IMR-90 (cell line): Measurements from ENCODE around the gene CD1D. TPM values are rescaled to one million over a fixed set of nuclear protein-coding genes. Genes with fewer than 3 reads are reported as not detected.

Experiments used
- ATAC-seq: fragments of 200-7000 bp; cut with Tn5 transposase; 2 replicates; pipeline ENCODE4 v1.9.1; 2020; ENCODE audit warnings: low read depth, mild to moderate bottlenecking, moderate library complexity
- BruUV-seq: library from RNA; stranded (reverse); fragments of 400-500 nt; replicated peaks from 2 replicates; lab custom pipeline; 2021; lab: Mats Ljungman, UMichigan
- CTCF ChIA-PET: fragments of 300-600 bp; formaldehyde crosslinking; extraction: SDS; loops from one replicate; lab custom pipeline; 2021; ENCODE audit warnings: antibody characterized with exemption; lab: Yijun Ruan, JAX
- POLR2A ChIA-PET: fragments of 300-600 bp; sonication (Branson Sonifier 250); formaldehyde crosslinking; loops from one replicate; lab custom pipeline; 2022; ENCODE audit warnings: antibody characterized with exemption; ENCODE audit not compliant: unreplicated experiment; lab: Charles Lee
- DNase-seq: peaks from one replicate; pipeline ENCODE4 v3.0.0; 2013
- H2AFZ ChIP-seq: replicated peaks from 2 replicates; pipeline ENCODE3; 2013; ENCODE audit warnings: low read length, mild to moderate bottlenecking; ENCODE audit not compliant: poor library complexity
- H2AK5ac ChIP-seq: 2 replicates; pipeline ENCODE4 v1.6.1; 2013; ENCODE audit warnings: low read depth, low read length, inconsistent platforms
- H2AK9ac ChIP-seq: replicated peaks from 2 replicates; pipeline ENCODE3; 2013; ENCODE audit warnings: mild to moderate bottlenecking, low read depth, low read length, moderate library complexity; ENCODE audit not compliant: poor library complexity
- H2BK120ac ChIP-seq: 2 replicates; pipeline ENCODE4 v1.6.1; 2013; ENCODE audit warnings: low read depth, low read length, inconsistent platforms
- H2BK15ac ChIP-seq: 3 replicates; pipeline ENCODE4 v1.6.1; 2013; ENCODE audit warnings: low read depth, low read length, inconsistent platforms
- H2BK20ac ChIP-seq: 2 replicates; pipeline ENCODE4 v1.6.1; 2013; ENCODE audit warnings: low read depth, mild to moderate bottlenecking, inconsistent platforms, low read length, moderate library complexity
- H2BK5ac ChIP-seq: 2 replicates; pipeline ENCODE4 v1.6.1; 2013; ENCODE audit warnings: mild to moderate bottlenecking, low read depth, low read length, inconsistent platforms; ENCODE audit not compliant: poor library complexity, severe bottlenecking
- H3K14ac ChIP-seq: replicated peaks from 2 replicates; pipeline ENCODE4 v1.6.1; 2013; ENCODE audit warnings: low read depth, low read length, inconsistent platforms
- H3K18ac ChIP-seq: 2 replicates; pipeline ENCODE4 v1.6.1; 2013; ENCODE audit warnings: low read depth, low read length, control low read depth
- H3K23ac ChIP-seq: 2 replicates; pipeline ENCODE4 v1.6.1; 2013; ENCODE audit warnings: low read depth, low read length, inconsistent platforms
- H3K27ac ChIP-seq: 2 replicates; pipeline ENCODE4 v1.5.1; 2013; ENCODE audit warnings: mild to moderate bottlenecking, control low read depth, low read length; ENCODE audit not compliant: insufficient read depth
- H3K27me3 ChIP-seq: 2 replicates; pipeline ENCODE4 v1.6.1; 2013; ENCODE audit warnings: low read length; ENCODE audit not compliant: control insufficient read depth, insufficient read depth
- H3K36me3 ChIP-seq: 2 replicates; pipeline ENCODE4 v1.6.1; 2013; ENCODE audit warnings: low read length, mixed read lengths; ENCODE audit not compliant: control insufficient read depth, insufficient read depth
- H3K4ac ChIP-seq: 2 replicates; pipeline ENCODE4 v1.6.1; 2013; ENCODE audit warnings: low read depth, low read length, inconsistent platforms
- H3K4me1 ChIP-seq: 2 replicates; pipeline ENCODE4 v1.6.1; 2013; ENCODE audit warnings: low read length, mixed read lengths; ENCODE audit not compliant: control insufficient read depth, insufficient read depth
- H3K4me2 ChIP-seq: 2 replicates; pipeline ENCODE4 v1.6.1; 2013; ENCODE audit warnings: low read depth, mild to moderate bottlenecking, control low read depth, low read length, moderate library complexity
- H3K4me3 ChIP-seq: 2 replicates; pipeline ENCODE4 v1.5.1; 2013; ENCODE audit warnings: low read depth, mild to moderate bottlenecking, control low read depth, low read length, moderate library complexity; ENCODE audit not compliant: insufficient read depth
- H3K56ac ChIP-seq: 2 replicates; pipeline ENCODE4 v1.6.1; 2013; ENCODE audit warnings: low read length, inconsistent platforms; ENCODE audit not compliant: insufficient read depth; ENCODE audit errors: extremely low read depth
- H3K79me1 ChIP-seq, 2 experiments: 2 replicates each; pipeline ENCODE4 v1.6.1; 2013; ENCODE audit warnings: low read length in 2 of 2, inconsistent platforms in 1 of 2, low read depth in 1 of 2
- H3K9ac ChIP-seq: 2 replicates; pipeline ENCODE4 v1.6.1; 2013; ENCODE audit warnings: low read depth, low read length, control low read depth
- H3K9me1 ChIP-seq: 2 replicates; pipeline ENCODE4 v1.6.1; 2013; ENCODE audit warnings: low read length, inconsistent platforms; ENCODE audit not compliant: insufficient read depth
- H3K9me3 ChIP-seq: 2 replicates; pipeline ENCODE4 v1.6.1; 2013; ENCODE audit warnings: low read length; ENCODE audit not compliant: control insufficient read depth, insufficient read depth
- H4K20me1 ChIP-seq: 2 replicates; pipeline ENCODE4 v1.6.1; 2013; ENCODE audit warnings: low read length, inconsistent platforms; ENCODE audit not compliant: insufficient read depth
- H4K5ac ChIP-seq: 2 replicates; pipeline ENCODE4 v1.6.1; 2013; ENCODE audit warnings: mild to moderate bottlenecking, low read depth, low read length, control low read depth
- H4K8ac ChIP-seq, 2 experiments: 2 replicates each; pipeline ENCODE4 v1.6.1; 2013; ENCODE audit warnings: low read depth in 2 of 2, low read length in 2 of 2, control low read depth in 1 of 2, inconsistent platforms in 1 of 2
- H4K91ac ChIP-seq: 2 replicates; pipeline ENCODE4 v1.6.1; 2013; ENCODE audit warnings: low read depth, low read length, inconsistent platforms; ENCODE audit not compliant: insufficient read depth
- BHLHE40 ChIP-seq: fragments of 150-350 bp; IDR thresholded peaks from 2 replicates; pipeline ENCODE4 v1.6.1; 2016; ENCODE audit warnings: mild to moderate bottlenecking, low read depth, low read length
- CEBPB ChIP-seq: IDR thresholded peaks from 2 replicates; pipeline ENCODE4 v1.6.1; 2012; ENCODE audit warnings: low read depth, low read length, improper control_type of control experiment
- CHD1 ChIP-seq: IDR thresholded peaks from 2 replicates; pipeline ENCODE4 v1.6.1; 2012; ENCODE audit warnings: low read depth, low read length, improper control_type of control experiment
- FOS ChIP-seq: fragments of 150-350 bp; IDR thresholded peaks from 2 replicates; pipeline ENCODE4 v1.6.1; 2016; ENCODE audit warnings: low read depth, low read length
- MAFK ChIP-seq: IDR thresholded peaks from 2 replicates; pipeline ENCODE4 v1.6.1; 2012; ENCODE audit warnings: low read depth, low read length, improper control_type of control experiment
- NFE2L2 ChIP-seq: fragments of 150-350 bp; IDR thresholded peaks from 2 replicates; pipeline ENCODE4 v1.6.1; 2016; ENCODE audit warnings: low read depth, mild to moderate bottlenecking, low read length
- POLR2A ChIP-seq: IDR thresholded peaks from 2 replicates; pipeline ENCODE4 v1.6.1; 2012; ENCODE audit warnings: mild to moderate bottlenecking, low read depth, low read length
- RAD21 ChIP-seq: IDR thresholded peaks from 2 replicates; pipeline ENCODE4 v1.6.1; 2012; ENCODE audit warnings: low read length, improper control_type of control experiment
- RCOR1 ChIP-seq: IDR thresholded peaks from 2 replicates; pipeline ENCODE4 v1.6.1; 2012; ENCODE audit warnings: mild to moderate bottlenecking, low read length, improper control_type of control experiment; ENCODE audit not compliant: insufficient replicate concordance
- RFX5 ChIP-seq: IDR thresholded peaks from 2 replicates; pipeline ENCODE4 v1.8.0; 2012; ENCODE audit warnings: low read depth, mild to moderate bottlenecking, low read length, moderate library complexity
- SMC3 ChIP-seq: fragments of 150-350 bp; IDR thresholded peaks from 2 replicates; pipeline ENCODE4 v1.6.1; 2016; ENCODE audit warnings: low read depth, mild to moderate bottlenecking, antibody characterized with exemption, low read length, moderate library complexity
- WGBS, 2 experiments: methylation state at CpG; one replicate each; pipeline versions ENCODE4 v1.1.5 to v1.1.7; 2013; ENCODE audit warnings: missing lambda C conversion rate in 2 of 2; ENCODE audit not compliant: insufficient read length in 1 of 2; ENCODE audit errors: extremely low coverage in 2 of 2; 5-methylcytosine and 5-hydroxymethylcytosine counted together
- dilution Hi-C: fragments of 300-500 bp; cut with HindIII; formaldehyde crosslinking; loops from one replicate; pipeline ENCODE4 v1.14.3; 2018; ENCODE audit warnings: low sequenced_read_pairs; ENCODE audit not compliant: unreplicated experiment
- in situ Hi-C: fragments of 300-500 bp; cut with MboI; formaldehyde crosslinking; loops from 3 replicates; pipeline ENCODE4 v1.14.3; 2019; ENCODE audit warnings: low sequenced_read_pairs, inconsistent platforms, mixed read lengths
- intact Hi-C: fragments of 100-400 bp; cut with micrococcal nuclease; formaldehyde crosslinking; loops from 2 replicates; pipeline ENCODE4 v1.10.0; 2022
- polyA plus RNA-seq, 3 experiments: library from polyadenylated mRNA; depleted of rRNA; stranded (reverse); fragments of >200 nt; gene quantifications; 2 replicates each; pipeline ENCODE4 v1.2.3, GENCODE V29; 2012; ENCODE audit warnings: low replicate concordance in 1 of 3
- total RNA-seq: library from RNA; depleted of rRNA; stranded (reverse); fragments of >200 nt; gene quantifications from 2 replicates; pipeline ENCODE4 v1.2.3, GENCODE V29; 2012
- TF ChIP-seq, protein P1 (sequence below): fragments of 150-350 bp; IDR thresholded peaks from 2 replicates; pipeline ENCODE4 v1.6.1; 2017; ENCODE audit warnings: mild to moderate bottlenecking, antibody characterized with exemption, low read length, low read depth
- TF ChIP-seq, protein P2 (sequence below): conservative IDR thresholded peaks from 2 replicates; pipeline ENCODE4 v1.5.1; 2012; ENCODE audit warnings: mild to moderate bottlenecking, low read depth, low read length, improper control_type of control experiment
- TF ChIP-seq, protein P3 (sequence below): fragments of 150-350 bp; IDR thresholded peaks from 2 replicates; pipeline ENCODE4 v1.6.1; 2016; ENCODE audit warnings: low read depth, mild to moderate bottlenecking, low read length, moderate library complexity, borderline replicate concordance

Gene CD1D
- total and polyA plus RNA-seq, 2 of the 4 experiments (the other 2 are of a cell fraction): not detected

DNA sequence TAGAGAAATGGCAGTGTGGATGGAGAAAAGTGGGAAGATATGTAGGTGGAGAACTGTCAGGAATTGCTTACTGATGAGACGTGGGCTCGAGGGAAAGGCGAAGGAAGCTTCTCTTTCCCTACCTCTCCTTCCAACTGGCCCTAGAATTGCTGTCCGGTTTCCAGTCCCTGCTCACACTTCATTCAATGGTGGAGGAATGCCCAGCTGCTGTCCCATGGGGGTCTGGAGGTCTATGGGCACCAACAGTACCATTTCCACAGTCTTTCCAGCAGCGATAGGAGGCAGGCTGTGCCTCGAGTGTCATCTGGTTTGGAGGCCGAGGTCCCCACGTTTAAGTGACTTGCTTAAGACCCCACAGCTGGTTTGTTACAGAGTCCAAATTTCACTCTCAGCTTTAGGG, 31.5 kb upstream of the CD1D start:
- Histone ChIP-seq H4K91ac (peak overlapping the region; percentile 86), H3K4me3 (peak overlapping the region; percentile 29), H4K8ac (peak overlapping the region; percentile 98 to 100), H4K20me1 (no peaks in the 10 kb centered on the region), H3K23ac (peak overlapping the region; percentile 28; the same call in 1 of the 2 replicates), H2AK9ac (peak overlapping the region; percentile 38), H3K79me1 (no peaks in the 10 kb centered on the region), H4K5ac (peak overlapping the region; percentile 99), H3K27ac (no peak overlapping the region), H2BK20ac (no peak overlapping the region), H3K27me3 (no peaks in the 10 kb centered on the region), H2AK5ac (0 out of 2 replicates have a peak overlapping the region, but pooled peaks have one; percentile 40), H3K36me3 (no peaks in the 10 kb centered on the region), H3K4ac (peak overlapping the region; percentile 88), H3K9ac (no peak overlapping the region), H3K56ac (peak overlapping the region; percentile 29; the same call in 1 of the 2 replicates), H3K9me1 (peaks cover 6% of the 10 kb centered on the region), H2BK5ac (peak overlapping the region; percentile 34), H3K4me1 (peaks cover 3% of the 10 kb centered on the region), H2BK120ac (peak overlapping the region; percentile 43; the same call in 1 of the 2 replicates), H3K14ac (peak overlapping the region; percentile 82; the same call in 1 of the 2 replicates), H2AFZ (peak overlapping the region; percentile 96), H3K9me3 (no peaks in the 10 kb centered on the region), H2BK15ac (0 out of 3 replicates have a peak overlapping the region, but pooled peaks have one; percentile 57), H3K18ac (peak overlapping the region; percentile 46; the same call in 1 of the 2 replicates), H3K4me2 (peak overlapping the region; percentile 60)
- ATAC-seq (no peak; the same call in 1 of the 2 replicates), DNase-seq (no peak)
- CTCF ChIA-PET: interaction anchor here (0.7 kb wide), 1 partner anchor 54 kb away, joined by 3 read pairs; no protein-coding TSS in a partner anchor
- BruUV-seq: no TSS peak
- no CpG with 5 or more reads among the region's 8 CpGs for WGBS, 2 experiments
- TF ChIP-seq, protein P1, sequence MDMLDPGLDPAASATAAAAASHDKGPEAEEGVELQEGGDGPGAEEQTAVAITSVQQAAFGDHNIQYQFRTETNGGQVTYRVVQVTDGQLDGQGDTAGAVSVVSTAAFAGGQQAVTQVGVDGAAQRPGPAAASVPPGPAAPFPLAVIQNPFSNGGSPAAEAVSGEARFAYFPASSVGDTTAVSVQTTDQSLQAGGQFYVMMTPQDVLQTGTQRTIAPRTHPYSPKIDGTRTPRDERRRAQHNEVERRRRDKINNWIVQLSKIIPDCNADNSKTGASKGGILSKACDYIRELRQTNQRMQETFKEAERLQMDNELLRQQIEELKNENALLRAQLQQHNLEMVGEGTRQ: no peak
- TF ChIP-seq, protein P2, sequence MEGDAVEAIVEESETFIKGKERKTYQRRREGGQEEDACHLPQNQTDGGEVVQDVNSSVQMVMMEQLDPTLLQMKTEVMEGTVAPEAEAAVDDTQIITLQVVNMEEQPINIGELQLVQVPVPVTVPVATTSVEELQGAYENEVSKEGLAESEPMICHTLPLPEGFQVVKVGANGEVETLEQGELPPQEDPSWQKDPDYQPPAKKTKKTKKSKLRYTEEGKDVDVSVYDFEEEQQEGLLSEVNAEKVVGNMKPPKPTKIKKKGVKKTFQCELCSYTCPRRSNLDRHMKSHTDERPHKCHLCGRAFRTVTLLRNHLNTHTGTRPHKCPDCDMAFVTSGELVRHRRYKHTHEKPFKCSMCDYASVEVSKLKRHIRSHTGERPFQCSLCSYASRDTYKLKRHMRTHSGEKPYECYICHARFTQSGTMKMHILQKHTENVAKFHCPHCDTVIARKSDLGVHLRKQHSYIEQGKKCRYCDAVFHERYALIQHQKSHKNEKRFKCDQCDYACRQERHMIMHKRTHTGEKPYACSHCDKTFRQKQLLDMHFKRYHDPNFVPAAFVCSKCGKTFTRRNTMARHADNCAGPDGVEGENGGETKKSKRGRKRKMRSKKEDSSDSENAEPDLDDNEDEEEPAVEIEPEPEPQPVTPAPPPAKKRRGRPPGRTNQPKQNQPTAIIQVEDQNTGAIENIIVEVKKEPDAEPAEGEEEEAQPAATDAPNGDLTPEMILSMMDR: no peak
- no peak for TF ChIP-seq NFE2L2
- TF ChIP-seq, protein P3, sequence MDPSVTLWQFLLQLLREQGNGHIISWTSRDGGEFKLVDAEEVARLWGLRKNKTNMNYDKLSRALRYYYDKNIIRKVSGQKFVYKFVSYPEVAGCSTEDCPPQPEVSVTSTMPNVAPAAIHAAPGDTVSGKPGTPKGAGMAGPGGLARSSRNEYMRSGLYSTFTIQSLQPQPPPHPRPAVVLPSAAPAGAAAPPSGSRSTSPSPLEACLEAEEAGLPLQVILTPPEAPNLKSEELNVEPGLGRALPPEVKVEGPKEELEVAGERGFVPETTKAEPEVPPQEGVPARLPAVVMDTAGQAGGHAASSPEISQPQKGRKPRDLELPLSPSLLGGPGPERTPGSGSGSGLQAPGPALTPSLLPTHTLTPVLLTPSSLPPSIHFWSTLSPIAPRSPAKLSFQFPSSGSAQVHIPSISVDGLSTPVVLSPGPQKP: no peak
- TF ChIP-seq RAD21: no peak
- no peak for TF ChIP-seq POLR2A
- TF ChIP-seq MAFK: no peak
- TF ChIP-seq CEBPB: no peak
- TF ChIP-seq BHLHE40: no peak
- TF ChIP-seq RFX5: no peak
- TF ChIP-seq CHD1: no peak
- TF ChIP-seq SMC3: no peak
- TF ChIP-seq FOS: no peak
- TF ChIP-seq RCOR1: no peak
- dilution Hi-C loops (loop anchor here (25.0 kb wide), 1 partner anchor 187 kb away; no protein-coding TSS in a partner anchor), in situ Hi-C loops (loop anchor here (25.0 kb wide), 1 partner anchor 787 kb away; no protein-coding TSS in a partner anchor), intact Hi-C loops (no loop called here)
- POLR2A ChIA-PET: no interaction called here
